HG03571 (cell line): ENCODE measurements around the gene MCFD2.

Experiments used
- ATAC-seq: cut with Tn5 transposase; IDR thresholded peaks from one replicate; pipeline ENCODE4 v1.9.1; 2021; ENCODE audit not compliant: unreplicated experiment

The MCFD2 gene

DNA sequence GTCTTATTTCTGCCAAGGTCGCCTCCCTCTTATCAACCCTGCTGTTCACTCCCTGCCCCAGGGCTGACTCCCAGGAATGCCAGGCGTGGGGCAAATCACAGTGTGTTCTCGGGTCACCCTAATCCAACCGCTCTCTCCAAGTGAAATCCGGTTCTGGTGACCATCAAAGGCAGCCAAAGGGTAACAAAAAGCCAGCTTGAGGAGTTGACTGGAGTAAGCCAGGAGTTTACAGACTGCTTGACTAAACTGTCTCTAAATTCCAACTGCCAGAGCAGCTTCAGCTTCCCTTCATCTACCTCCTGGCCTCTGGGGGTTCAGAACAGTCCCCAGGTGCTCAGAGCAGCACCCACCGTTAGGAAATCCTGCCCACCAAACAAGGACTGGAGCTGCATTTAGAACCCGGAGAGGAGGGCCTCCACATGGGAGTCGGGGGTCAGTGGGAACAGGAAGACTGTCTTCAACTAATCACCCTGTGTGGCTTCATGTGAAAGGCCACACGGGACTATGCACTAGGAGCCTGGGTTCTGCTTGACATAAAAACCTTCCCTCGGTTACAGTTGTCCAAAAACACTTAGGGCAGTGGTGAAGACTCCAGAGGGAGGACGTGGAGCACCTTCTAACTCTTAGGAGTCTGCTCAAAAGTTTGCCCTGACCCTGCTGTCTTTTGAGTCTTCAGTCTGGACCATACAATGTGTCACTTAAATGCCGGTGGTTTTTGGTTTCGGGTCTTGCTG lies 24.2 kb upstream of the MCFD2 start:
- no peak for ATAC-seq

- no peak for ATAC-seq
These were observed 21.9 kb upstream of the MCFD2 start for GRCh38 chr2:46937471-46937901.

GRCh38 chr2:46936566-46936965 lies 21.0 kb upstream of the MCFD2 start:
- ATAC-seq, result no peak

DNA sequence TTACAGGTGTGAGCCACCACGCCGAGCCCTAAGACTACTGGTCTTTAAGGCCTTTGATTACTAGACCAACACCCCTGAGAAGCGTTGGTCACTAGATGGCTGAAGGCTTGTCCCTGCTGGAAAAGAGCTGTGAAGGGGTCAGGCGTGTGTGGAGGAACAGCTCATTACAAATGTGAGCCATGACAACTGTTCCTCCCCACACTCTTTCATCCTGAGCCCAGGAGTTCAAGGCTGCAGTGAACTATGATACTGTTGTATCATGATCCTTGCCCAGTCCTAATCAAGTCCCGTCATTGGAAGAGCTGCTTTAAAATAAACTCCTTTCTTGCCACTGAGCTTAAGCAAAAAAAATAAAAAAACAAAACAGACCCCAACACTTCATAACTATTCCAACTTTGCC lies 19.5 kb upstream of the MCFD2 start:
- ATAC-seq, result no peak

DNA sequence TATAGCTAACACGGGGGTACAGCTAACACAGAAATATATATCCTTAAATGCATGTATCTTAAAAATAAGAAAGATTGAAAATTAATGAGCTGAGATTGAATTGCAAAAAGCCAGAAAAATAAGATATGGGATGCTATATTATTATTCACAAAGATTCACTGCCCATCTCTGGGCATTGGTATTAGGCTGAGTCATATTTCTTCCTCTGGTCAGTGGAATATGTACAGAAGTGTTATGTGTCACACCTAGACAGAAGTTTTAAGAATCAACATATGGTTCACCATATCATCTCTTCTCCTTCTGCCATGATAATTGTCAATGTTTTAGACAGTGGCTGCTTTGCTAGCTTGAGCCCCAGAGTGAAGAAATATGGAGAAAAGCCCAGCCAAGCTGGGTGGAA lies 14.0 kb upstream of the MCFD2 start:
- no peak for ATAC-seq

- ATAC-seq, result no peak
These were observed 11.3 kb upstream of the MCFD2 start for GRCh38 chr2:46926863-46927262.

GRCh38 chr2:46925474-46926351 lies 10.1 kb upstream of the MCFD2 start:
- ATAC-seq, result no peak

DNA sequence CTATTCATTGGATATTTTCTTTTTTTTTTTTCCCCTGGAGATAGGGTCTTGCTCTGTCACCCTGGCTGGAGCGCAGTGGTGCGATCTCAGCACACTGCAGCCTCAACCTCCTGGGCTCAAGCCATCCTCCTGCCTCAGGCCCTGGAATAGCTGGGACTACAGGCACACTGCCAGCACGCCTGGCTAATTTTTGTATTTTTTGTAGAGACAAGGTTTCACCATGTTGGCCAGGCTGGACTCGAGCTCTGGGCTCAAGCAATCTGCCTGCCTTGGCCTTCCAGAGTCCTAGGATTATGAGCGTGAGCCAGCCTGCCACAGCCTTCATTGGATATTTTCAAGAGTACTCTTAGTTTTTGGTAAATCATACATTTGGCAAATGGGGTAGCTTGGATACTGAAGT lies 9.0 kb upstream of the MCFD2 start:
- no peak for ATAC-seq

DNA sequence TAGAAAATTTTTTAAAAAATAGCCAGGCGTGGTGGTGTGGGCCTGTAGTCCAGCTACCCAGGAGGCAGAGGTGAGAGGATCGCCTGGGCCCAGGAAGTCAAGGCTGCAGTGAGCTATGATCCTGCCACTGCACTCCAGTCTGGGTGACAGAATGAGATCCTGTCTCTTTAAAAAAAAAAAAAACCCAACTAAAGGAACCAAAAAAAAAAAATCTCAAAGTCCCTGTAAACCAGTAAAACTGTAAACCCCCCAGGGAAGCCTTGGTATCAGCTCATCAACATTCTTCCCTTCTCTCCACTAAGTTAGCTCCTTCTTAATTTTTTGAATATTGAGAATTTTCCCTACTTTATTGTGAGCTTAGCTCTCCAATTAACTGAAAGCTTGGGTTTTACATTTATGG lies 8.4 kb upstream of the MCFD2 start:
- ATAC-seq, result no peak

- no peak for ATAC-seq
These were observed 7.5 kb upstream of the MCFD2 start for GRCh38 chr2:46923041-46923528.

DNA sequence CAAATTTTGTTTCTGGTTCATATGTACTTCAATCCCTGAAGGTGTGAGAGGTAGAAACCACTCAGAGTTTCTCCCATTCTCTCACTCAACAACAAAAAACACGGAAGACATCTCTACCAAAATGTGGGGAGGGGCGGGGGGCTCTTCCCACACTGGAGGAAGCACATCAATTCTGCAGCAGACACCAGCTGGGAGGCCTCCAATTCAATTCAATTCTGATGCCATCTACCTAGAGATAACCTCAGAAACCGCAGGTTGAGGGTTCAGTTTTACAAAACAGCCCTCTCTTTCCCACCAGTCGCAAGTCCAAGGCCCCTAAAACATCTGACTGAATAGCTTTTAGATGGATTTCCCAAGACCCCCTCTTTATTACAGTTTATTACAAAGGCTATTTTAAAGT lies 7.0 kb upstream of the MCFD2 start:
- no peak for ATAC-seq

- ATAC-seq, result no peak
These were observed 6.3 kb upstream of the MCFD2 start for GRCh38 chr2:46921676-46922448.

- no peak for ATAC-seq
These were observed 2.0 kb upstream of the MCFD2 start for GRCh38 chr2:46917628-46918027.

DNA sequence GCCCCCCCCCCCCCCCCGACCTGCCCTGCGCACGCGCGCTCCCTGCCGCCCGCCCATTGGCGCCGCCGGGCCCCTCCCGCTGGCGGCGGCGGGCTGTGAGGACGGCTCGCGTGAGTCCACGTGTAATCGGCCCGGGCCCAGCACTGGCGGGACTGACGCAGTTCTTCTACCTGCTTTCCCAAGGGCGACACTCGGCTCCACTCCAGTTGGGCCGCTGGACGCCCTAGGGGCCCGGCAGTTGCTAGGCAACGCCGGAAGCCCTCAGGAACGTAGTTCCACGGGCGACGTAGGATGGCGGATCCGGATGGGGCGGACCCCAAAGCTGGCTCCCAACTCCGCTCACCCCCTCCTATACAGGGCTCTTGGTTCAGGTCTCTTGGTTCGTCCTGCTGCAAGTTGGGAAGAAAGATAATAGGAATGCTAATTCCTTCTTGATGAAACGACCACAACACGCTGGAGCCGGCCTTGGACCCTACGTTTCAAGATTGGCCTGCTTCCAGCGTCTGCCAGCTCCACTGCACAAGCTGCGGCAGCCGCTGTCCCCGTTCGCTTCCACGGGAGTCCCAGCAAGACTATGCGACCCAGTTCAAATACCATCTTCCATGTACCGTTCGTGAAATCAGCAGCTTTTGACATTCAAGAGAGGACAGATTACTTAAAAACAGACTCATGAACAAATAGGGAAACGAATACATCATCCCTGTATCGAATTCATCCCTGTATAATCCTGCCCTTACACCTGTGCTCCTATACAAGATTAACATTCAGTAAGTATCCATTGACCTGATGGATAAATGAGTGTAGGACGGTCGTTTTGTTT lies 415 bp upstream of the MCFD2 start:
- ATAC-seq, result peak; percentile 82

DNA sequence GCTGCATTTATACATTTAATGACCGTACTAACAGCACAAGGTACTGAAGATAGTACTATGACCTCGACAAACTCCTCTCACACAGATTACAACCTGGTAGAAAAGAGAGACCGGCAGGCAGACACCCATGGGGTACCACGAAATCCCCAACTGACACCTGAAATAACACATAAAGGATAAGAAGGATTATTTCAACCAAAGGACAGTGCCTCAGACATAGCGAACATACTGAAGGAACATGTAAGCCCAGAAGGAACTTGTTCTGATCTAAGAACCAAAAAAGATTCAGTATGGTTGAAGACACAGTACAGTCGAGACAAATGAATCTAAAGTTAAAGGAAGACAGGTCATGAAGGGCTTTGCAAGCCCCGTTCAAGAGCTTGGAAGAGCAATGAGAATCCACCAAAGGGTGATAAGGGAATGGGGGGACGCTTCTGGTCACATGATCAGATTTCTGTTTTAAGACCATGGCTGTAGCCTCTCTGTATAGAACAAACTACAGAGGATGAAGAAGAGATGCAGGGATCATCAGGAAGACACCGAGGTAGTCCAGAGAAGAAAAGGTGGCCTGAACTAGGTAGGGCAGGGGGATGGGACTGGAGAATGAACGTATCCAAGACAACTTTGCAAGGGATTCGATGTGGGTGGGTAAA lies 902 bp downstream of the MCFD2 start:
- no peak for ATAC-seq

- no peak for ATAC-seq
These were observed 1.9 kb downstream of the MCFD2 start for GRCh38 chr2:46913471-46914381.

DNA sequence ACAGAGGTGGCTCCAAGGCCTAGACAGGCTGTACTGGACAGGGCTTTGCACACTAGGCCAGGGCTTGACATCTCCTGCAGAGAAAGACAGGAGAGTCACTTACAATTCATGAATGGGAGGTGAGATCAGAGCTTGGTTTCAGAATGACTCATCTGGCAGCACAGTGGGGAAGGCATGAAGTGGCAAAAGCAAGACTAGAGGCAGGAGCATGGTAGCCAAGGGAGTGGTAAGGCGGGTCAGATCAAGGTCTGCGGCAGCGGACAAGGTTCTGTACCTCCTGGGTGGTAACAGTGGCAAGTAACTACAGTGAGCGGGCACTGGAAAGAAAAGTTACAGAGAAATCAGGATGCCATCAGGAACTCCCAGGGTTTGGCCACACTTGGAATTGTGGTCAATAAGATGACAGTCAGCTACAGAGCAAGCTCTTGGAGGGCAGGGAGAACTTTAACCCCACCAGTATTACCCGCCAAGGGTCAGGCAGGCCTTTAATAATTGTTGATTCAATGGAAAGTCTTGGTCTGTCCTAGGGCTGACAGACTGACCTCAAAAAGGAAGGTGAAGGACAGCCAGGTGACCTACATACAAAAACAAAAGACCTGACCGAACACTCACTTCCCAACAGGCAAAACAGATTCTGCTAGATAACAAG lies 5.7 kb downstream of the MCFD2 start:
- peak; percentile 85 for ATAC-seq

DNA sequence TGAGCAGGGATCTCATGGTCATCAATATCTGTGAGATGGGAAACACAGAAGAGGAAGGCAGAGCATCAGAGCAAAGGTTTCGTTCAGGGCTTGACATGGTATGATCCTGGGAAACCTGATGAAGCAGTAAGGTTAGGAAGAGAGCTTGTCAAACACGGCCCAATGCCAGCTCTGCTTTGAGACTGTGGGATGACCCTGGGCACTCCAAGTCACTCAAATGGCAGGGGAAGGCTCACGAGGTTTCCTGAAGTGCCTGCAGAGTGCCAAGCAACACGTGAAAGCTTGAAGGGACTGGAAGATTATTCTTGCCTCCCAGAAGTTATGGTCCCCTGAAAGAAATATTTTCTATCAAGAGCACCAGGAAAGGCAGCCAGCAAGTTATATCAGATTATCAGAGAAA lies 6.5 kb downstream of the MCFD2 start:
- ATAC-seq, result no peak
